Measurements from ENCODE around the gene WNT5A. TPM values are rescaled to one million over a fixed set of nuclear protein-coding genes. Genes with fewer than 3 reads are reported as not detected.

The WNT5A gene
- total and polyA plus RNA-seq, 2 experiments from 2014 or later: 31.6 to 129 TPM

- Histone ChIP-seq H4K20me1 (ENCODE audit: insufficient read depth, poor library complexity, severe bottlenecking) (peaks cover 3% of the 10 kb centered on the region), H3K4me2 (peak overlapping the region; percentile 85), H3K4me3 (no peak overlapping the region), H3K27ac (peak overlapping the region; percentile 98), H3K36me3 (replicated peaks; ENCODE audit: insufficient read depth, low read depth) (no peaks in the 10 kb centered on the region), H3K9me3 (ENCODE audit: low read depth) (no peaks in the 10 kb centered on the region), H3K27me3 (no peaks in the 10 kb centered on the region), H2AFZ (no peak overlapping the region), H3K4me1 (ENCODE audit: insufficient read depth) (no peaks in the 10 kb centered on the region), H3K9me2 (replicated peaks; ENCODE audit: insufficient read depth) (no peaks in the 10 kb centered on the region), H3K79me2 (peaks cover 90% of the 10 kb centered on the region)
- DNase-seq (ENCODE audit: low spot score): no peak
- TF ChIP-seq EZH2phosphoT487 (IDR thresholded peaks at IDR 0.05; ENCODE audit: low read depth, severe bottlenecking, unreplicated experiment) (no peak), EZH2 (IDR thresholded peaks at IDR 0.05; ENCODE audit: borderline replicate concordance) (no peak), CTCF (IDR thresholded peaks at IDR 0.05; ENCODE audit: poor library complexity) (no peak)
- WGBS (ENCODE audit: low lambda C conversion rate, missing lambda C conversion rate): 65% methylated on average over 3 of the region's 3 CpGs
These were observed 10.6 kb downstream of the WNT5A start for GRCh38 chr3:55476515-55476914.

GRCh38 chr3:55474213-55474632 lies 12.9 kb downstream of the WNT5A start:
- Histone ChIP-seq H3K79me2 (peaks cover 75% of the 10 kb centered on the region), H3K27me3 (no peaks in the 10 kb centered on the region), H3K9me2 (replicated peaks; ENCODE audit: insufficient read depth) (no peaks in the 10 kb centered on the region), H4K20me1 (ENCODE audit: insufficient read depth, poor library complexity, severe bottlenecking) (peaks cover 7% of the 10 kb centered on the region), H2AFZ (no peak overlapping the region), H3K36me3 (replicated peaks; ENCODE audit: insufficient read depth, low read depth) (no peaks in the 10 kb centered on the region), H3K4me2 (peak overlapping the region; percentile 59), H3K4me1 (ENCODE audit: insufficient read depth) (no peaks in the 10 kb centered on the region), H3K9me3 (ENCODE audit: low read depth) (no peaks in the 10 kb centered on the region), H3K27ac (peak overlapping the region; percentile 70), H3K4me3 (no peak overlapping the region)
- DNase-seq (ENCODE audit: low spot score): no peak
- no peak for TF ChIP-seq EZH2phosphoT487 (IDR thresholded peaks at IDR 0.05; ENCODE audit: low read depth, severe bottlenecking, unreplicated experiment)
- no peak for TF ChIP-seq EZH2 (IDR thresholded peaks at IDR 0.05; ENCODE audit: borderline replicate concordance)
- no peak for TF ChIP-seq CTCF (IDR thresholded peaks at IDR 0.05; ENCODE audit: poor library complexity)
- 73% methylated on average over 40 of the region's 44 CpGs for WGBS (ENCODE audit: low lambda C conversion rate, missing lambda C conversion rate)

DNA sequence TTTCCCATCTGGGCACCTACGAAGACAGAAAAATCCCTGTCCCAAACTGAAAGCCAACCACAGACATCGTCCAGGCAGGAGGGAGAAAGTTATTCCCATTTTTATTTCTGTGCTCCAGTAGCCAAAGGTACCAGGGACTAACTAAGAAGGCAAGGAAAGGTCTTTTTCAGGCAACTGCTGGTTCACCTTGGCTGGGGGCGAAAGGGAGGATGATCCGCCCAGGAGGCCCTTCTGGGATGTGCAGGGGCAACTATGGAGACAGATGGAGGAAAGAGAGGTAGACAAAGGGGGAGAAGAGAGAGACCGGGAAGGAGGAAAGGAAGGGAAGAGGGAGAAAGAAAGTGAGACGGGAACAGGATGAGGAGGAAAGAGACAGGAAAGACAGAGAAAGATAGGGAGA lies 13.3 kb downstream of the WNT5A start:
- DNase-seq (ENCODE audit: low spot score): no peak
- no peaks in the 10 kb centered on the region for H3K27me3 ChIP-seq
- no peak overlapping the region for H2AFZ ChIP-seq
- H3K36me3 ChIP-seq (replicated peaks; ENCODE audit: insufficient read depth, low read depth): no peaks in the 10 kb centered on the region
- peaks cover 71% of the 10 kb centered on the region for H3K79me2 ChIP-seq
- peak overlapping the region; percentile 59 for H3K4me2 ChIP-seq
- H3K9me2 ChIP-seq (replicated peaks; ENCODE audit: insufficient read depth): no peaks in the 10 kb centered on the region
- no peak for TF ChIP-seq CTCF (IDR thresholded peaks at IDR 0.05; ENCODE audit: poor library complexity)
- TF ChIP-seq EZH2phosphoT487 (IDR thresholded peaks at IDR 0.05; ENCODE audit: low read depth, severe bottlenecking, unreplicated experiment): no peak
- no peak for TF ChIP-seq EZH2 (IDR thresholded peaks at IDR 0.05; ENCODE audit: borderline replicate concordance)
- no peaks in the 10 kb centered on the region for H3K9me3 ChIP-seq (ENCODE audit: low read depth)
- H3K4me1 ChIP-seq (ENCODE audit: insufficient read depth): no peaks in the 10 kb centered on the region
- no peak overlapping the region for H3K4me3 ChIP-seq
- peaks cover 7% of the 10 kb centered on the region for H4K20me1 ChIP-seq (ENCODE audit: insufficient read depth, poor library complexity, severe bottlenecking)
- H3K27ac ChIP-seq: peak overlapping the region; percentile 70
- 84% methylated on average over 6 of the region's 6 CpGs for WGBS (ENCODE audit: low lambda C conversion rate, missing lambda C conversion rate)

All from hepatocyte (in vitro differentiated cells).